ENCODE results near the gene ABCB8.

Gene ABCB8

GRCh38 chr7:150994838-150995510, 33.3 kb upstream of the ABCB8 start:
- no peak for TF ChIP-seq CTCF (IDR thresholded peaks at IDR 0.05; ENCODE audit: insufficient read depth, low read length, poor library complexity, severe bottlenecking)
- H3K36me3 ChIP-seq (ENCODE audit: control insufficient read depth, insufficient read depth, low read length), result no peaks in the 10 kb centered on the region
- DNase-seq (ENCODE audit: extremely low read depth, insufficient read length), result no peak
- H3K4me3 ChIP-seq (replicated peaks; ENCODE audit: low read depth, low read length), result no peak overlapping the region
- no peaks in the 10 kb centered on the region; the same call in 1 of the 2 replicates for H3K27me3 ChIP-seq (replicated peaks; ENCODE audit: control insufficient read depth, insufficient read depth, low read length)

- no peak for DNase-seq (ENCODE audit: extremely low read depth, insufficient read length)
- TF ChIP-seq CTCF (IDR thresholded peaks at IDR 0.05; ENCODE audit: insufficient read depth, low read length, poor library complexity, severe bottlenecking), result no peak
- no peaks in the 10 kb centered on the region; the same call in 1 of the 2 replicates for H3K27me3 ChIP-seq (replicated peaks; ENCODE audit: control insufficient read depth, insufficient read depth, low read length)
- H3K36me3 ChIP-seq (ENCODE audit: control insufficient read depth, insufficient read depth, low read length), result no peaks in the 10 kb centered on the region
- H3K4me3 ChIP-seq (replicated peaks; ENCODE audit: low read depth, low read length), result no peak overlapping the region
Observed at GRCh38 chr7:150996376-150997074, 31.7 kb upstream of the ABCB8 start.

GRCh38 chr7:150997075-150997511, 31.2 kb upstream of the ABCB8 start:
- Histone ChIP-seq H3K36me3 (ENCODE audit: control insufficient read depth, insufficient read depth, low read length) (no peaks in the 10 kb centered on the region), H3K27me3 (replicated peaks; ENCODE audit: control insufficient read depth, insufficient read depth, low read length) (no peaks in the 10 kb centered on the region; the same call in 1 of the 2 replicates), H3K4me3 (replicated peaks; ENCODE audit: low read depth, low read length) (no peak overlapping the region)
- no peak for DNase-seq (ENCODE audit: extremely low read depth, insufficient read length)
- no peak for TF ChIP-seq CTCF (IDR thresholded peaks at IDR 0.05; ENCODE audit: insufficient read depth, low read length, poor library complexity, severe bottlenecking)

GRCh38 chr7:150997817-150998216, 30.4 kb upstream of the ABCB8 start:
- no peak for DNase-seq (ENCODE audit: extremely low read depth, insufficient read length)
- no peak overlapping the region for H3K4me3 ChIP-seq (replicated peaks; ENCODE audit: low read depth, low read length)
- TF ChIP-seq CTCF (IDR thresholded peaks at IDR 0.05; ENCODE audit: insufficient read depth, low read length, poor library complexity, severe bottlenecking), result no peak
- H3K36me3 ChIP-seq (ENCODE audit: control insufficient read depth, insufficient read depth, low read length), result no peaks in the 10 kb centered on the region
- H3K27me3 ChIP-seq (replicated peaks; ENCODE audit: control insufficient read depth, insufficient read depth, low read length), result no peaks in the 10 kb centered on the region; the same call in 1 of the 2 replicates

GRCh38 chr7:150998341-150998740, 29.9 kb upstream of the ABCB8 start:
- DNase-seq (ENCODE audit: extremely low read depth, insufficient read length), result no peak
- no peak overlapping the region for H3K4me3 ChIP-seq (replicated peaks; ENCODE audit: low read depth, low read length)
- no peak for TF ChIP-seq CTCF (IDR thresholded peaks at IDR 0.05; ENCODE audit: insufficient read depth, low read length, poor library complexity, severe bottlenecking)

More at GRCh38 chr7:150998341-150998740, 29.9 kb upstream of the ABCB8 start:
- Histone ChIP-seq H3K27me3 (replicated peaks; ENCODE audit: control insufficient read depth, insufficient read depth, low read length) (no peaks in the 10 kb centered on the region; the same call in 1 of the 2 replicates), H3K36me3 (ENCODE audit: control insufficient read depth, insufficient read depth, low read length) (no peaks in the 10 kb centered on the region)

Data from GM06990 (cell line).